Panc1 (cell line): ENCODE results near the gene ADSS1.

ENCODE experiments used
- CTCF ChIP-seq: fragments of 450-650 bp; IDR thresholded peaks from 2 replicates; pipeline ENCODE4 v1.5.1; 2017; ENCODE audit warnings: mild to moderate bottlenecking
- POLR2AphosphoS5 ChIP-seq: IDR thresholded peaks from 2 replicates; pipeline ENCODE4 v1.6.1; 2012; ENCODE audit warnings: mild to moderate bottlenecking, low read depth, low read length, moderate library complexity
- REST ChIP-seq, 2 experiments: IDR thresholded peaks; 2 replicates each; pipeline ENCODE4 v1.6.1; 2011 to 2012; ENCODE audit warnings: low read depth in 2 of 2, control low read depth in 1 of 2, low read length in 1 of 2, mild to moderate bottlenecking in 1 of 2, moderate library complexity in 1 of 2; ENCODE audit not compliant: insufficient read depth in 1 of 2
- SIN3A ChIP-seq: IDR thresholded peaks from 2 replicates; pipeline ENCODE4 v1.6.1; 2012; ENCODE audit warnings: low read depth, mild to moderate bottlenecking, low read length, moderate library complexity, borderline replicate concordance; ENCODE audit not compliant: insufficient read depth
- TCF7L2 ChIP-seq: IDR thresholded peaks from 2 replicates; pipeline ENCODE4 v1.6.1; 2011; ENCODE audit warnings: mild to moderate bottlenecking, low read depth, low read length, inconsistent platforms

GRCh38 chr14:104678901-104679705 lies 44.9 kb upstream of the ADSS1 start:
- TF ChIP-seq CTCF, result no peak
- no peak for TF ChIP-seq POLR2AphosphoS5
- no peak for TF ChIP-seq REST (IDR thresholded peaks at IDR 0.05; ENCODE audit: insufficient read depth in 1 of 2, low read depth in 2 of 2, low read length in 1 of 2)
- no peak for TF ChIP-seq SIN3A
- no peak for TF ChIP-seq TCF7L2
